HG03558 (cell line): ENCODE data around the gene GTF3C6.
"Not testable (repeated sequence)": the region's sequence is repeated elsewhere in the genome, so short reads cannot be mapped to it uniquely, and the experiment has no call there.

Experiments
- ATAC-seq: cut with Tn5 transposase; IDR thresholded peaks from one replicate; pipeline ENCODE4 v1.9.1; 2021; ENCODE audit warnings: moderate number of reproducible peaks; ENCODE audit not compliant: unreplicated experiment; ENCODE audit errors: extremely low read depth

The GTF3C6 gene

DNA sequence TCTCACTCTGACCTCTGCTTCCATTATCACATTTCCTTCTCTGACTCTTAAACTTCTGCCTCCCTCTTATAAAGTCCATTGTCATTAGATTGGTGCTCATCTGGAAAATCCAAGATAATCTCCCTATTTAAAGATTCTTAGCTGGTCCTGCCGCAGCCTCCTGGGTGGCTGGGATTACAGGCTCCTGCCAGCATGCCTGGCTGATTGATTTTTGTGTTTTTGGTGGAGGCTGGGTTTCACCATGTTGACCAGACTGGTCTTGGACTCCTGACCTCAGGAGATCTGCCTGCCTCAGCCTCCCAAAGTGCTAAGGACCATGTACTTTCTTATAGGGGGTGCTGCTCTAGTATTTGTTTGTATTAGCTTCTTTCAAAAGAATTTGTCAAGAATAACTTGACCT is 18.1 kb downstream of the GTF3C6 start:
- ATAC-seq = no peak

DNA sequence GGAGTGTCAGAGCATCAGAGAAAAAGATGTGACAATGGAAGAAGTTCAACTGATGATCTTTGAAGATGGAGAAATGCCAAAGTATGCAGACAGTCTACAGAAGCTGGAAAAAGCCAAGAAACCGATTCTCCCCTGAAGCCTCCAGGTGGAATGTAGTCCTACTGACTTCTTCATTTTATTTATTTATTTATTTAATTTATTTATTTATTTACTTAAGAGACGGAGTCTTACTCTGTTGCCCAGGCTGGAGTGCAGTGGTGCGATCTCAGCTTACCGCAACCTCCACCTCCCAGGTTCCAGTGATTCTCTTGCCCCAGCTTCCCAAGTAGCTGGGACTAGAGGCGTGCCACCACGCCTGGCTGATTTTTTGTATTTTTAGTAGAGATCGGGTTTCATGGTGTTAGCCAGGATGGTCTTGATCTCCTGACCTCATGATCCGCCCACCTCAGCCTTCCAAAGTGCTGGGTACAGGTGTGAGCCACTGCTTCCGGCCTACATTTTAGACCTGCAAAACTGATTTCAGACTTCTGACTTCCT is 21.1 kb downstream of the GTF3C6 start:
- no peak for ATAC-seq

DNA sequence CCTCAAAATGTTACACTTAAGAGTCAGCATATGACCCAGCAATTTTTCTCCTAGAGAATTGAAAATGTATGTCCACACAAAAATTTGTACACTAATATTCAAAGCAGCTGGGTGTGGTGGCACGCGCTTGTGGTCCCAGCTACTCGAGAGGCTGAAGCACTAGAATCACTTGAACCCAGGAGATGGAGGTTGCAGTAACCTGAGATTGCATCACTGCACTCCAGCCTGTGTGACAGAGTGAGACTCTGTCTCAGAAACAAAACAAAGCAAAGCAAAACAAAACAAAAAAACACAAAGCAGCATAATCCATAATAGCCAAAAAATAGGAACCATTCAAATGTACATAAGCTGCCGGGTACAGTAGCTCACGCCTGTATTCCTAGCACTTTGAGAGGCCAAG is 21.7 kb downstream of the GTF3C6 start:
- no peak for ATAC-seq

DNA sequence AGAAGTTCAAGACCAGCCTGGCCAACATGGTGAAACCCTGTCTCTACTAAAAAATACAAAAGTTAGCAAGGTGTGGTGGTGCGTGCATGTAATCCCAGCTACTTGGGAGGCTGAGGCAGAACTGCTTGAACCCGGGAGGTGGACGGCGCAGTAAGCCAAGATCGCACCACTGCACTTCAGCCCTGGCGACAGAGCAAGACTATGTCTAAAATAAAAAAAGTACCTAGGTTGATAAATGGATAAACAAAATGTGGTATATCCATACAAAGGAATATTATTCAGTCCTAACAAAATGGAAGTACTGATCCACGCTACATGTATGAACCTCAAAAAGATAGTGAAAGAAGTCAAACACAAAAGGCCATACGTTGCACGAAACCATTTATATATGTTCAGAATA is 22.1 kb downstream of the GTF3C6 start:
- no peak for ATAC-seq

DNA sequence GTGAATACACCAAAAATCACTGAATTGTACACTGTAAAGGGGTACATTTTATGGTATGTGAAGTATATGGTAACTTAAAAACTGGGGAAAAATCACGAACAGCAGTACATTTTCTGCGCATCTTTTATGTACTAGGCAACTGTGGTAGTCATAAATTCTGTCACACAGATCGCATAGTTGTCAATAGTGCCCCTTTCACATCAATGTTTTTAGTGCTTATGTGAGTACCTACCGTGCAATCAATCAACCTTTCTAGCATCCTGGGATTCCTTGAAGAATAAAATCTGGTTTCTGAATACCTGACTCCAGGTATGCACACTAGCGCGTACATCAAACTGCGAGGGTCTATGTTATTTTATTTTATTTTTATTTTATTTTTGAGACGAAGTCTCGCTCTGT is 22.7 kb downstream of the GTF3C6 start:
- no peak for ATAC-seq

DNA sequence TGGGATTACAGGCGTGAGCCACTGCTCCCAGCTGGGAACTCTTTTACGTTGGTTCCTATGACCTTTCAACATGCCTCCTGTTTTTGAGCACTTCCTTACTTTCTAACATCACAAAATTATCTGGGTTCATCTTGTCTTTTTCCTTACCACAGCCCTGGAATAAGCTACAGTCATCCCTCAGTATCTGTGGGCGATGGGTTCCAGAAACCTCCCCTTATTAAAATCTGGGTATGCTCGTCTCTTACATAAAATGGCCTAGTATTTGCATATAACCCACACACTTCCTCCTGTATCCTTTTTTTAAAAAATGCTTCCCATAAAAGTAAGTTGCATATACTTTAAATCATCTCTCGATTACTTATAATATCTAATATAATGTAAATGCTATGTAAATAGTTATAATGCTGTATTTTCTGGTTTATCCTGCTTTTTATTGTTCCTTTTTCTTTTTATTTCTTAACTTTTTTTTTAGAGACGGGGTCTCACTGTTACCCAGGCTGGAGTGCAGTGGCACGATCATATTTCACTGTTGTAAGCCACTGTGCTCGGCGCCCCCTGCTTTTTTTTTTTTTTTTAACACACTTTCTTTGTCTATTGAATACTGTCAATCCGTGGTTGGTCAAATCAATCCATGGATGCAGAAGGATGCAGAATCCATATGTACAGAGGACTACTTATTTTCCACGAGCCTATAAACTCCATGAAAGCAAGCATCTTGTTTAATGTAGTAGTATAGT is 32.5 kb downstream of the GTF3C6 start:
- no peak for ATAC-seq

DNA sequence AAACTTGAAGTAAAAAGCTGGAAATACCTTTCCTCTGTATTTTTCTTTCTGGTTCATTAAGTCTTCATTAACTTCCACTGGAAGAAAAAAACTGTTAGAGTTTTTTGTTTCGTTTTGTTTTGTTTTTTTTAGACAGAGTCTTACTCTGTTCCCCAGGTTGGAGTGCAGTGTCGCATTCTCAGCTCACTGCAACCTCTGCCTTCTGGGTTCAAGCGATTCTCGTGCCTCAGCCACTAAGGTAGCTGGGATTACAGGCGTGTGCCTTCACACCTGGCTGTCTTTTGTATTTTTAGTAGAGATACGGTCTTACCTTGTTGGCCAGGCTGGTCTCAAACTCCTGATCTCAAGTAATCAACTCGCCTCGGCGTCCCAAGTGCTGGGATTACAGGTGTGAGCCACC is 38.2 kb downstream of the GTF3C6 start:
- no peak for ATAC-seq

DNA sequence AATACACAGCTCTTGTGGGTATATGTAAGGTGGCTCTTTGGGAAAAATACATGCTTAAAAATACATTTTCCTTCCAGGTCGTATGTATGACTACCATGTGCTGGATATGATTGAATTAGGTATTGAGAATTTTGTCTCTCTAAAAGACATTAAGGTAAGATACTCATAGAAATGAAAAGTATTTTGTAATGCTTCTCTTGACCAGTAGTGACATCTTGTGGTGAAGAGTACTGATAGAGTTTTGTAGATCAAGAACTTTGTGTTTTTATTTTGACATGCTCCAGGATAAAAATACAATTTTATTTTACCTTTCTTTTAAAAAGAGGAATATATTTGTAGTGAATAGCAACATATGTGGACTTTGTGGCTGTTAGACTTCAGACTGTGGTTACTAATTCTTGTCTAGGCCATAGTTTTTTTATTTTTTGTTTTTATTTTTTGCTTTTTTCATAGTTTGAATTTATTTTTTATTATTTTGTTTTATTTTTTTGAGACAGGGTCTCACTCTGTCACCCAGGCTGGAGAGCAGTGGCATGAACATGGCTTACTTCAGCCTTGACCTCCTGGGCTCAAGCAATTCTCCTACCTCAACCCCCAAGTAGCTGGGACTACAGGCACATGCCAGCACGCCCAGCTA is 41.2 kb downstream of the GTF3C6 start:
- no peak for ATAC-seq

DNA sequence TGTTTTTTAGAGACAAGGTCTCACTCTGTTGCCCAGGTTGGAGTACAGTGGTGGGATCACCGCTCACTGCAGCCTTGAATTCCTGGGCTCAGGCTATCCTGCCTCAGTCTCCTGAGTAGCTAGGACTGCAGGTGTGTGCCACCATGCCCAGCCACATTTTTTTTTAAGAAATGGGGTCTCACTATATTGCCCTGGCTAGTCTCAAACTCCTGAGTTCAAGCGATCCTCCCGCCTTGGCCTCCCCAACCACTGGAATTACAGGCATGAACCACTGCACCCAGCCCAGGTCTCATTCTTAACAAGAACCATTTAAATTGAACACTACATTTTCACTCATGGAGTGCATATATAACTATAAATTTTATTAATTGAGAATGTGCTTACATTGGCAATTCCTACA is 43.8 kb downstream of the GTF3C6 start:
- ATAC-seq = no peak

DNA sequence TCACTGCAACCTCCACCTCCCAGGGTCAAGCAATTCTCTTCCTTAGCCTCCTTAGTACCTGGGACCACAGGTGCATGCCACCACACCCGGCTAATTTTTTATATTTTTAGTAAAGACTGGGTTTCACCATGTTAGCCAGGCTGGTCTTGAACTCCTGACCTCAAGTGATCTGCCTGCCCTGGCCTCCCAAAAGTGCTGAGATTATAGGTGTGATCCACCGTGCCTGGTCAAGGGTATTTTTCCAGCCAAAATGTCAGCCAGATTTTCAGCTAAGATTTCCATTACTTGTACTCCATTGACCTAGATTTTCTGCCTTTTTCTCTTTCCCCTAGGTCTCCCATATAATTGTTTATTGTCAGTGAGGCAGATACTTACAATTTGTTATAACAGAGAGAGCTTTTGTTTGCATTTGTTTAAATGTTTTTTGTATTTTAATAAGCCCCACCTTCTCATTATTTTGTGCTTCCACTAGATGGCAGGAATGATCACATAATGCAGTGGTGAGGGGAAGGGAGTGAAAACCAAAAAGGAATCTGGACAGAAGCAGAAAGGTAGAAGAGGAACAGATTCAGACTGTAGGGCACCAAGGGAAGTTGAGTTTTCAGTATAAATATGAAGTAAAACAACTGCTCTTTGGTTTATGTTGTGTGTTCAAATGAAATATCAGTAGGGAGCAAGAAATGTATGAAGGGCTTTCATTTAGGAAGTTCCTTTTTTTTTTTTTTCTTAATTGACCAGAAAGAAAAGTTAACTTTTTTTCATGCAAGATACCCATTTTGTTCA is 53.0 kb downstream of the GTF3C6 start:
- no peak for ATAC-seq

DNA sequence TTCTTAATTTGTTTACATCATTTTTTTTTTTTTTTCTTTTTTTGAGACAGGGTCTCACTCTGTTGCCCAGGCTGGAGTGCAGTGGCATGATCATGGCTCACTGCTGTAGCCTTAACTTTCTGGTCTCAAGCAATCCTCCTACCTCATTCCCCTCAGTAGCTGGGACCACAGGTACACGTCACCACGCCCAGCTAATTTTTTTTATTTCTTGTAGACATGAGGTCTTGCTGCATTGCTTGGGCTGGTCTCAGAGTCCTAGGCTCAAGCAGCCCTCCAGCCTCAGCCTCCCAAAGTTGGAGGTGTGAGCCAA is 53.6 kb downstream of the GTF3C6 start:
- no peak for ATAC-seq

DNA sequence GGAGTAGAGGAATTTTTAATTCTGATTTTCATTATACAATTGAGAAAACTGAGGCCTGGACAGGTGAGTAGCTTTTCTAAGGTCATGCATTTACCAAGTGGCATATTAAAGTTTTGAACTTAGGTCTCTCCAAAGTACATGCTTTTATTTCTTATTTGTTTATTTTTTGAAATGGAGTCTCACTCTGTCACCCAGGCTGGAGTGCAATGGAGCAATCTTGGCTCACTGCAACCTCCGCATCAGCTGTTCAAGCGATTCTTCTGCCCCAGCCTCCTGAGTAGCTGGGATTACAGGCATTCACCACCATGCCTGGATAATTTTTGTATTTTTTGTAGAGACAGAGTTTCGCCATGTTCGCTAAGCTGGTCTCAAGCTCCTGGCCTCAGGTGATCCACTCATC is 54.0 kb downstream of the GTF3C6 start:
- ATAC-seq = not testable (repeated sequence)

DNA sequence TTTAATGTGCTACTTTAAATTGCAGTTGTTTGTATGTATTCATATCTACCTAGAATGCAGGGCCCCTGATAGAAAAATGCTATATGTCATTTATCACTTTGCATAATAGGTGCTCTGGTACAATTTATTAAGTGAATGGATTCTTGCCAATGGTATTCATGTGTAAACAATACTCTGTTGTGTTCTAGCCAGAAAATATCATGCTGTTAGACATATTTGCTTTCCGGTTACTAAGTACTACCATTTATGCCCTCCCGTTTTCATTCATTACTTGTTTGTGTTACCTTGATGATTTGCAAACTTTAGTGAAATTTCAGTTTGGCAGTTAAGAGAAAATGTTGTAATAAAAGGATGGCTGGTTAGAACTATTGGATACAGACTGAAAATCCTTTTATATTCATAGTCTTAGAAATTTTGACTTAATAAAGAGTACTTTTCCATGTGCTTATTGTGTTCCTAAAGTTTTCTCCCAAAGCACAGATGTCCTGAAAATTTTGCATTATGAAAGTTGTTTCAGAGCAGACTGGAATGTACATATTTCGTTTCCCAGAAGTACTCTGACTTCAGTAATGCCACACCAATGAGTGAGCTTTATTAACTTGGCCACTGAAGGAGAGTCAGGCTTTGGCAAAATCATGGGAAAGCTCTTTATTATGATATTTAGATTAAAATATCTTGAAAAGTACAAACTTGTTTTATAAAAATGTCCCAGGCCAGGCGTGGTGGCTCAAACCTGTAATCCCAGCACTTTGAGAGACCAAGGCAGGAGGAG is 54.8 kb downstream of the GTF3C6 start:
- no peak for ATAC-seq

DNA sequence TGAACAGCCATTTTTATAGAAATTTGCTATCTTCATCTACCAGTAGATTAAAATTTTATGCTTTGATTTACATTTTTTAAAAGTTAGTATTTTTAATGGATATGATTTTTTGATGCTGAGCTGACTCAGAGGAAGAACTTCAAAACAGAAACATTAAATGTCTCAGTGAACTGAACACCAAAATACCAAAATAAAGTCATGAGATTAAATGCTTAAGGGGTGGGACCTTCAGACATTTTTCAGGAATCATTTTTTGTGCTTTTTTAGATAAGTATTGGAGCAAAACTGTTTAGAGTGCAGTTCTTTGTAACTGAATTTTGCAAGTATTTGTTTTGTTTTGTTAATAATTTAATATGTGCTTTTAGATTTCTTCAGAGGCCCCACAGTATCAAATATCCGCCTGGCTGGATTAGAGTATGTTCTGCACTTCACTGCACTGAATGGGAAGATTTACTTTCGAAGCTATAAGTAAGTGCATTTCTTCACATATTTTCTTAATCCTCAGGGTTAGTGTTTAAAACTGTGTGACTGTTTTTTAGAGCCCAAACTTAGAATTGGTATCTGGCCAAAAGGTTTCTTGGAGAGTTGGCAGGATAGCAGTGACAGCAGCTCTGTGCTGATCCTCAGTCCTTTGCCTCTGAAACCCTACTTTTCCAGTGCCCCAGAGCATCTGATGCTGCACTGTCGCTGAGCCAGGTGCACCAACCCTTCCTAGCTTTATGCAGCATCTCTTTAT is 57.1 kb downstream of the GTF3C6 start:
- ATAC-seq = no peak

DNA sequence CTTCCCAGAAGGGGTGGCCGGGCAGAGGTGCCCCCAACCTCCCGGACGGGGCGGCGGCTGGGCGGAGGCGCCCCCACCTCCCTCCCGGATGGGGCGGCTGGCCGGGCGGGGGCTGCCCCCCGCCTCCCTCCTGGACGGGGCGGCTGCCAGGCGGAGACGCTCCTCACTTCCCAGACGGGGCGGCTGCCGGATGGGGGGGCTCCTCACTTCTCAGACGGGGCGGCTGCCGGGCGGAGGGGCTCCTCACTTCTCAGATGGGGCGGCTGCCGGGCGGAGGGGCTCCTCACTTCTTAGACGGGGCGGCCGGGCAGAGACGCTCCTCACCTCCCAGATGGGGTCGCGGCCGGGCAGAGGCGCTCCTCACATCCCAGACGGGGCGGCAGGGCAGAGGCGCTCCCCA is 58.7 kb downstream of the GTF3C6 start:
- not testable (repeated sequence) for ATAC-seq
